ENCODE results near the gene SRGAP3. TPM values are rescaled to one million over a fixed set of nuclear protein-coding genes. Genes with fewer than 3 reads are reported as not detected.

Gene SRGAP3
- polyA plus RNA-seq, 3 donors = 0.27 to 1.3 (median 0.87) TPM

DNA sequence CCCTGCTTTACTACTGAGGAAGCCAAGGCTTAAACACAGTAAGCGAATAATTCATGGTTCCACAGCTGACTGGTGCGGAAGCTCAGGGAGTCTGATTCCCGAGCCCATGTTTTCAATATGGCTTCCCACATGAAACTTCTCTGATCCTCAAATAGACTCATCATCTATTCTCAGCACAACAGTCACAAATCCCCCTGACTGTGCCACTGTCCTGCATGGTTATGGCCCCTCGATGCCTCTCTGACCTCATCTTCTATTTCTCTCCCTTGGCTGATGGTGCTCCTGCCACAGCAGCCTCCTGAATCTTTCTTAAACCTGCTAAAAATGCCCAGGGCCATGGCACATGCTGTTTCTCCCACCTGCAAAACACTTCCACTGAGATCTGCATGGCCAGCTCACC is 43.2 kb downstream of the SRGAP3 start:
- Histone ChIP-seq H2AFZ (ENCODE audit: insufficient read depth, low read depth, low read length, poor library complexity, severe bottlenecking) (no peak overlapping the region), H3K27me3 (ENCODE audit: control insufficient read depth in 2 of 2, insufficient read depth in 2 of 2, low read length in 2 of 2) (no peaks in the 10 kb centered on the region), H3K4me2 (replicated peaks; ENCODE audit: extremely low read depth, low read length, poor library complexity, severe bottlenecking) (no peak overlapping the region), H3K9ac (ENCODE audit: insufficient read depth, low read length, poor library complexity, severe bottlenecking) (no peak overlapping the region), H3K9me3 (replicated peaks in 1 of 2; ENCODE audit: control insufficient read depth in 1 of 2, insufficient read depth in 1 of 2, low read length in 2 of 2) (no peaks in the 10 kb centered on the region), H3K27ac (ENCODE audit: low read depth in 1 of 2, low read length in 2 of 2) (no peak overlapping the region), H4K20me1 (ENCODE audit: insufficient read depth, low read length) (no peaks in the 10 kb centered on the region), H3K4me1 (ENCODE audit: control insufficient read depth in 1 of 2, insufficient read depth in 2 of 2, low read length in 2 of 2) (no peaks in the 10 kb centered on the region), H3K36me3 (replicated peaks in 1 of 2; ENCODE audit: control insufficient read depth in 1 of 2, insufficient read depth in 2 of 2, low read length in 2 of 2) (no peaks in the 10 kb centered on the region), H3K4me3 (replicated peaks in 1 of 3; ENCODE audit: low read depth in 2 of 3, low read length in 3 of 3) (no peak overlapping the region), H3K79me2 (ENCODE audit: insufficient read depth, low read length) (no peaks in the 10 kb centered on the region)
- TF ChIP-seq, protein P1, sequence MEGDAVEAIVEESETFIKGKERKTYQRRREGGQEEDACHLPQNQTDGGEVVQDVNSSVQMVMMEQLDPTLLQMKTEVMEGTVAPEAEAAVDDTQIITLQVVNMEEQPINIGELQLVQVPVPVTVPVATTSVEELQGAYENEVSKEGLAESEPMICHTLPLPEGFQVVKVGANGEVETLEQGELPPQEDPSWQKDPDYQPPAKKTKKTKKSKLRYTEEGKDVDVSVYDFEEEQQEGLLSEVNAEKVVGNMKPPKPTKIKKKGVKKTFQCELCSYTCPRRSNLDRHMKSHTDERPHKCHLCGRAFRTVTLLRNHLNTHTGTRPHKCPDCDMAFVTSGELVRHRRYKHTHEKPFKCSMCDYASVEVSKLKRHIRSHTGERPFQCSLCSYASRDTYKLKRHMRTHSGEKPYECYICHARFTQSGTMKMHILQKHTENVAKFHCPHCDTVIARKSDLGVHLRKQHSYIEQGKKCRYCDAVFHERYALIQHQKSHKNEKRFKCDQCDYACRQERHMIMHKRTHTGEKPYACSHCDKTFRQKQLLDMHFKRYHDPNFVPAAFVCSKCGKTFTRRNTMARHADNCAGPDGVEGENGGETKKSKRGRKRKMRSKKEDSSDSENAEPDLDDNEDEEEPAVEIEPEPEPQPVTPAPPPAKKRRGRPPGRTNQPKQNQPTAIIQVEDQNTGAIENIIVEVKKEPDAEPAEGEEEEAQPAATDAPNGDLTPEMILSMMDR (IDR thresholded peaks at IDR 0.05) = no peak
- no peak for DNase-seq
- intact Hi-C loops (cut with micrococcal nuclease) = no loop called here
- H3K4me1 Mint-ChIP-seq = peaks cover 8% of the 10 kb centered on the region
- H3K36me3 Mint-ChIP-seq = no peaks in the 10 kb centered on the region
- peak overlapping the region in 2 of 7 donors; percentile 36 to 61 for H3K27ac Mint-ChIP-seq
- no peak overlapping the region for H3K4me3 Mint-ChIP-seq
- peaks cover 0 to 2% (median 0%) of the 10 kb centered on the region in 7 donors for H3K9me3 Mint-ChIP-seq
- 95% methylated on average over 4 of the region's 4 CpGs for WGBS (ENCODE audit: insufficient coverage)
- H3K27me3 Mint-ChIP-seq (ENCODE audit: low read depth in 3 of 3) = peaks cover 0 to 2% (median 0%) of the 10 kb centered on the region in 3 donors

DNA sequence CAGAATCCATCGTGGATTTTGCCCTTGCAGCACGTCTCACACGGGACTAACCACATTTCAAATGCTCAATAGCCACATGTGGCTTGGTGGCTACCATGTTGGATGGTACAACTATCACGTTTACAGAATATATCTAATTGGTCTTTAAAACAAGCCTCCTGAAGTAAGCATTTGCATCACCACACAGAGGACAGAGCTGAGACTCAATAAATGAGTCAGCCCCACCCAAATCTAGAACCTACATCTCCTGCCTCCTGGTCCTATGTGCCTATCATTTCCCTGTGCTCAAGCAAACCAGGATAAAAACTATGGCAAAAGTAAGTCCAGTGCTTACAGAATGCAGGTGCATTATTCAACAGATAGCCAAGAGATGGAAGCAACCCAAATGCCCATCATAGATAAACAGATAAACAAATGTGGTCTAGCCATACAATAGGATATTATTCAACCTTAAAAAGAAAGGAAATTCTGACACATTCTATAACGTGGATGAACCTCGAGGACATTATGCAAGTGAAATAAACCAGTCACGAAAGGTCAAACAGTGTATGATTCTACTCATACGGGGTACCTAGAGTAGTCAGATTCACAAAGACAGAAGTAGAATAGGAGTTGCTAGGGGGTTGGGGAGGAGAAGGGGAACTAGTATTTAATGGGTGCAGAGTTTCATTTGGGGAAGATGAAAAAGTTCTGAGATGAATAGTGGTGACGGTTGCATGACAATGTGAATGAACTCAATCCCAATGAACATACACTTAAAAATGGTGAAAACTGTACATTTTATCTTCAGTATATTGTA is 43.9 kb downstream of the SRGAP3 start:
- peak in 2 of 3 donors; percentile 8 to 31 for DNase-seq
- Histone ChIP-seq H3K36me3 (replicated peaks in 1 of 2; ENCODE audit: control insufficient read depth in 1 of 2, insufficient read depth in 2 of 2, low read length in 2 of 2) (no peaks in the 10 kb centered on the region), H3K79me2 (ENCODE audit: insufficient read depth, low read length) (no peaks in the 10 kb centered on the region), H3K9ac (ENCODE audit: insufficient read depth, low read length, poor library complexity, severe bottlenecking) (no peak overlapping the region), H2AFZ (ENCODE audit: insufficient read depth, low read depth, low read length, poor library complexity, severe bottlenecking) (no peak overlapping the region), H3K4me2 (replicated peaks; ENCODE audit: extremely low read depth, low read length, poor library complexity, severe bottlenecking) (no peak overlapping the region), H4K20me1 (ENCODE audit: insufficient read depth, low read length) (no peaks in the 10 kb centered on the region), H3K9me3 (replicated peaks in 1 of 2; ENCODE audit: control insufficient read depth in 1 of 2, insufficient read depth in 1 of 2, low read length in 2 of 2) (no peaks in the 10 kb centered on the region), H3K4me3 (replicated peaks in 1 of 3; ENCODE audit: low read depth in 2 of 3, low read length in 3 of 3) (no peak overlapping the region), H3K27ac (ENCODE audit: low read depth in 1 of 2, low read length in 2 of 2) (no peak overlapping the region), H3K4me1 (ENCODE audit: control insufficient read depth in 1 of 2, insufficient read depth in 2 of 2, low read length in 2 of 2) (no peaks in the 10 kb centered on the region), H3K27me3 (ENCODE audit: control insufficient read depth in 2 of 2, insufficient read depth in 2 of 2, low read length in 2 of 2) (no peaks in the 10 kb centered on the region)
- peaks cover 0 to 2% (median 0%) of the 10 kb centered on the region in 7 donors for H3K9me3 Mint-ChIP-seq
- H3K4me3 Mint-ChIP-seq = no peak overlapping the region
- peaks cover 0 to 2% (median 0%) of the 10 kb centered on the region in 3 donors for H3K27me3 Mint-ChIP-seq (ENCODE audit: low read depth in 3 of 3)
- no peaks in the 10 kb centered on the region for H3K36me3 Mint-ChIP-seq
- H3K27ac Mint-ChIP-seq = peak overlapping the region in 2 of 7 donors; percentile 72 to 83
- intact Hi-C loops (cut with micrococcal nuclease) = no loop called here
- H3K4me1 Mint-ChIP-seq = peaks cover 8% of the 10 kb centered on the region
- TF ChIP-seq, protein P1 (IDR thresholded peaks at IDR 0.05) = no peak
- 83% methylated on average over 3 of the region's 9 CpGs for WGBS (ENCODE audit: insufficient coverage)

Data from CD14-positive monocyte (primary cell).